Liver (tissue), 9 donors: ENCODE measurements around the gene CCDC50. TPM values are rescaled to one million over a fixed set of nuclear protein-coding genes. Genes with fewer than 3 reads are reported as not detected.

ENCODE experiments used
- DNase-seq: peaks from one replicate; pipeline ENCODE4 v3.0.0-alpha.2; 2017; ENCODE audit warnings: low spot score
- H3K27ac ChIP-seq, 2 donors: one replicate each; pipeline ENCODE4 v1.7.0; 2013; ENCODE audit warnings: inconsistent platforms in 2 of 2, low read length in 2 of 2, control low read depth in 1 of 2, low read depth in 1 of 2, mild to moderate bottlenecking in 1 of 2
- H3K27me3 ChIP-seq, 4 donors: one replicate each; pipeline versions ENCODE4 v1.6.1 to v1.7.0; 2013; ENCODE audit warnings: low read length in 3 of 4, inconsistent platforms in 1 of 4, mild to moderate bottlenecking in 1 of 4, moderate library complexity in 1 of 4; ENCODE audit not compliant: control insufficient read depth in 4 of 4, insufficient read depth in 4 of 4
- H3K36me3 ChIP-seq, 4 donors: one replicate each; pipeline versions ENCODE4 v1.6.1 to v1.7.0; 2013; ENCODE audit warnings: low read length in 3 of 4, mild to moderate bottlenecking in 3 of 4, low read depth in 1 of 4, moderate library complexity in 1 of 4; ENCODE audit not compliant: control insufficient read depth in 4 of 4, insufficient read depth in 3 of 4
- H3K4me1 ChIP-seq, 4 donors: one replicate each; pipeline versions ENCODE4 v1.6.1 to v1.7.0; 2013; ENCODE audit warnings: low read length in 3 of 4, mild to moderate bottlenecking in 3 of 4, moderate library complexity in 1 of 4; ENCODE audit not compliant: control insufficient read depth in 4 of 4, insufficient read depth in 4 of 4
- H3K4me3 ChIP-seq, 3 donors: one replicate each; pipeline versions ENCODE4 v1.6.1 to v1.7.0; 2013; ENCODE audit warnings: low read length in 3 of 3, control low read depth in 1 of 3, low read depth in 1 of 3, mild to moderate bottlenecking in 1 of 3
- H3K9ac ChIP-seq, 2 donors: one replicate each; pipeline ENCODE4 v1.7.0; 2013; ENCODE audit warnings: low read length in 2 of 2, mild to moderate bottlenecking in 2 of 2, moderate library complexity in 2 of 2, control low read depth in 1 of 2, low read depth in 1 of 2
- H3K9me3 ChIP-seq, 4 donors: one replicate each; pipeline versions ENCODE4 v1.6.1 to v1.7.0; 2013; ENCODE audit warnings: low read length in 3 of 4; ENCODE audit not compliant: control insufficient read depth in 4 of 4
- ATF3 ChIP-seq: IDR thresholded peaks from 2 replicates; pipeline ENCODE4 v1.6.1; 2016; ENCODE audit warnings: antibody characterized with exemption
- FOXA2 ChIP-seq: IDR thresholded peaks from 2 replicates; pipeline ENCODE4 v1.6.1; 2016; ENCODE audit warnings: antibody characterized with exemption
- HNF4A ChIP-seq, 2 donors: conservative IDR thresholded peaks; 2 replicates each; pipeline ENCODE4 v1.6.1; 2016; ENCODE audit warnings: antibody characterized with exemption in 2 of 2, mild to moderate bottlenecking in 2 of 2
- HNF4G ChIP-seq: IDR thresholded peaks from 2 replicates; pipeline ENCODE4 v1.6.1; 2016; ENCODE audit warnings: antibody characterized with exemption
- JUND ChIP-seq, 2 donors: IDR thresholded peaks; 2 replicates each; pipeline ENCODE4 v1.6.1; 2016; ENCODE audit warnings: antibody characterized with exemption in 2 of 2
- NR2F2 ChIP-seq: IDR thresholded peaks from 2 replicates; pipeline ENCODE4 v1.6.1; 2016; ENCODE audit warnings: antibody characterized with exemption
- RXRA ChIP-seq, 2 donors: IDR thresholded peaks; 2 replicates each; pipeline ENCODE4 v1.6.1; 2017 to 2018; ENCODE audit warnings: antibody characterized with exemption in 2 of 2, mild to moderate bottlenecking in 1 of 2
- SP1 ChIP-seq: IDR thresholded peaks from 2 replicates; pipeline ENCODE4 v1.6.1; 2018; ENCODE audit warnings: antibody characterized with exemption, mild to moderate bottlenecking
- YY1 ChIP-seq: IDR thresholded peaks from 2 replicates; pipeline ENCODE4 v1.6.1; 2016; ENCODE audit warnings: antibody characterized with exemption, mild to moderate bottlenecking
- ZBTB33 ChIP-seq: IDR thresholded peaks from 2 replicates; pipeline ENCODE4 v1.6.1; 2016; ENCODE audit warnings: antibody characterized with exemption
- WGBS: extraction: QIAGEN DNeasy Blood & Tissue Kit; methylation state at CpG from one replicate; pipeline ENCODE4 v1.1.7; 2013; 5-methylcytosine and 5-hydroxymethylcytosine counted together
- polyA plus RNA-seq, 2 donors: library from polyadenylated mRNA; stranded (reverse) in 1 of 2; unstranded in 1 of 2; fragments of 200-250 nt in 1 of 2; fragments of >200 nt in 1 of 2; fragmentation: Nextera tagmentation in 1 of 2; extraction: Ambion mirVana in 1 of 2; gene quantifications; one replicate each; pipeline versions ENCODE4 v1.2.1 to v1.2.3, GENCODE V29; 2013 to 2015
- total RNA-seq, 2 donors: library from RNA; depleted of rRNA; stranded (reverse); fragments of >200 nt; gene quantifications; one replicate each; pipeline ENCODE4 v1.2.3, GENCODE V29; 2014
- TF ChIP-seq, protein P1 (sequence below): fragments of 150-350 bp; IDR thresholded peaks from 2 replicates; pipeline ENCODE4 v1.5.1; 2017; ENCODE audit warnings: improper control_type of control experiment, low read depth, low read length; ENCODE audit not compliant: missing input control
- TF ChIP-seq, protein P2 (sequence below): IDR thresholded peaks from 2 replicates; pipeline ENCODE4 v1.6.1; 2016; ENCODE audit warnings: antibody characterized with exemption
- donor health status: healthy.
- donor health status: healthy.
- donor health status: healthy.
- donor health status: healthy.
- donor health status: healthy.

The CCDC50 gene
- total and polyA plus RNA-seq, 4 donors = 15.4 to 69.0 (median 33.6) TPM

- no peak overlapping the region for H3K9ac ChIP-seq
- H3K4me3 ChIP-seq = no peak overlapping the region
- DNase-seq = no peak
- H3K27me3 ChIP-seq = no peaks in the 10 kb centered on the region
- H3K9me3 ChIP-seq = no peaks in the 10 kb centered on the region
- TF ChIP-seq ZBTB33 = no peak
- TF ChIP-seq JUND (IDR thresholded peaks at IDR 0.05) = no peak
- TF ChIP-seq NR2F2 = no peak
- TF ChIP-seq YY1 = no peak
- TF ChIP-seq HNF4A (conservative IDR thresholded peaks at IDR 0.05) = no peak
- no peak for TF ChIP-seq SP1
- peaks cover 10 to 60% (median 34%) of the 10 kb centered on the region in 4 donors for H3K36me3 ChIP-seq
- WGBS = 71% methylated on average over 4 of the region's 4 CpGs
- H3K27ac ChIP-seq = no peak overlapping the region
- H3K4me1 ChIP-seq = peaks cover 0 to 2% (median 0%) of the 10 kb centered on the region in 4 donors
Measured at GRCh38 chr3:191362037-191362436, 32.8 kb downstream of the CCDC50 start.

DNA sequence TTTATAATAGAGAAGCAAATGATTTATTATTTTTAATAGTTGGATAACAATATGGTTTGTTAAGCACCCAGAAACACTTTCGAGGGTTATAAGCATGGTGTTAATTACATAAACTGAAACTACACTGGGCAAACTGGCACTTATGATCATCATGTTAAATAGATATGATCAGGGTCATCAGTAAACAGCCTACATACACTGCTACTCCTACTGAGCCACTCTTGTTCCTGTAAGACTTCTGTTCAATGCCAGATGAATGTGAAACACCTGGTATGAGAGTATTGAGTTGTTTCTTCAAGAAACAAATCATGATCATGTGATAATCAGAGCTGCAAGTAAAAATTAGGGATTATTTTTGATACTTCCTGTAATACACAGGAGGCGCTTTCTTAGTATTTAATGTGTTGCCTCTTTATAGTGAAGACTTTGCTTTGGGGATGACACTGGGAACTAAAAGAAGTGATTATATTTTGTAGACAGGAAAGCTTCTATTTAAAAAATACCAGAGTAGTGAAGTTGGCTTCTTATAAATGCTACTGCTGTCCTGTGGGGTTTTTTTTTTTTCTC is 33.4 kb downstream of the CCDC50 start:
- Histone ChIP-seq H3K4me3 (no peak overlapping the region), H3K27me3 (no peaks in the 10 kb centered on the region), H3K27ac (no peak overlapping the region), H3K36me3 (peaks cover 10 to 61% (median 34%) of the 10 kb centered on the region in 4 donors), H3K9me3 (no peaks in the 10 kb centered on the region), H3K9ac (no peak overlapping the region), H3K4me1 (no peaks in the 10 kb centered on the region)
- no peak for DNase-seq
- whole genome bisulfite sequencing = 96% methylated on average over 2 of the region's 2 CpGs
- no peak for TF ChIP-seq RXRA (IDR thresholded peaks at IDR 0.05)
- TF ChIP-seq, protein P1, sequence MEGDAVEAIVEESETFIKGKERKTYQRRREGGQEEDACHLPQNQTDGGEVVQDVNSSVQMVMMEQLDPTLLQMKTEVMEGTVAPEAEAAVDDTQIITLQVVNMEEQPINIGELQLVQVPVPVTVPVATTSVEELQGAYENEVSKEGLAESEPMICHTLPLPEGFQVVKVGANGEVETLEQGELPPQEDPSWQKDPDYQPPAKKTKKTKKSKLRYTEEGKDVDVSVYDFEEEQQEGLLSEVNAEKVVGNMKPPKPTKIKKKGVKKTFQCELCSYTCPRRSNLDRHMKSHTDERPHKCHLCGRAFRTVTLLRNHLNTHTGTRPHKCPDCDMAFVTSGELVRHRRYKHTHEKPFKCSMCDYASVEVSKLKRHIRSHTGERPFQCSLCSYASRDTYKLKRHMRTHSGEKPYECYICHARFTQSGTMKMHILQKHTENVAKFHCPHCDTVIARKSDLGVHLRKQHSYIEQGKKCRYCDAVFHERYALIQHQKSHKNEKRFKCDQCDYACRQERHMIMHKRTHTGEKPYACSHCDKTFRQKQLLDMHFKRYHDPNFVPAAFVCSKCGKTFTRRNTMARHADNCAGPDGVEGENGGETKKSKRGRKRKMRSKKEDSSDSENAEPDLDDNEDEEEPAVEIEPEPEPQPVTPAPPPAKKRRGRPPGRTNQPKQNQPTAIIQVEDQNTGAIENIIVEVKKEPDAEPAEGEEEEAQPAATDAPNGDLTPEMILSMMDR = no peak

- TF ChIP-seq NR2F2 = no peak
- no peak for TF ChIP-seq HNF4G
- TF ChIP-seq, protein P1 = no peak
- TF ChIP-seq RXRA (IDR thresholded peaks at IDR 0.05) = no peak
- no peak for TF ChIP-seq ATF3
- no peak for TF ChIP-seq FOXA2
- TF ChIP-seq, protein P2, sequence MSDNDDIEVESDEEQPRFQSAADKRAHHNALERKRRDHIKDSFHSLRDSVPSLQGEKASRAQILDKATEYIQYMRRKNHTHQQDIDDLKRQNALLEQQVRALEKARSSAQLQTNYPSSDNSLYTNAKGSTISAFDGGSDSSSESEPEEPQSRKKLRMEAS = no peak
- no peak for TF ChIP-seq YY1
- H3K4me3 ChIP-seq = no peak overlapping the region
- H3K9me3 ChIP-seq = no peaks in the 10 kb centered on the region
- no peaks in the 10 kb centered on the region for H3K4me1 ChIP-seq
- no peaks in the 10 kb centered on the region for H3K27me3 ChIP-seq
- no peak overlapping the region for H3K9ac ChIP-seq
- peaks cover 10 to 60% (median 30%) of the 10 kb centered on the region in 4 donors for H3K36me3 ChIP-seq
- DNase-seq = no peak
- no peak overlapping the region for H3K27ac ChIP-seq
- WGBS = 95% methylated on average over 4 of the region's 4 CpGs
Measured at GRCh38 chr3:191363221-191363620, 34.0 kb downstream of the CCDC50 start.
